ENCODE results near the gene TMEM132D. TPM values are rescaled to one million over a fixed set of nuclear protein-coding genes. Genes with fewer than 3 reads are reported as not detected.

The TMEM132D gene
- total RNA-seq, 4 donors from 2014 or later: not detected

DNA sequence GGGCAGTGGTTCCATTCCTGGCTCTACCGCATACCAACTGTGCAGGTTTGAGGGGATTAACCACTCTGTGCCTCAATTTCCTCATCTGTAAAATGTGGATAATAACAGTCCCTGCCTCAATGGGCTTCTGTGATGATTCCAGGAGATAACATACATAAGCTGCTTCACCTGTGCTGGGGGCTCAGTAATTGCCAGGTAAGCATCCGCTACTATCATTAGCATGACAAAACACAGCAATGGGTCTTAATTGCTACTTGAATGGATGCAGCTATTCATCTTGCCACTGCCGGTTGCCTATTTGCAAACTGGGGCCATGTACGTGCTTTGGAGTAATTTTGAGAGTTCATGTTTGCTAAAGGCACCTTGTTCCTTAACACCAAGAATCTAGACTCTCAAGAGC, 132.6 kb downstream of the TMEM132D start:
- TF ChIP-seq, protein P1, sequence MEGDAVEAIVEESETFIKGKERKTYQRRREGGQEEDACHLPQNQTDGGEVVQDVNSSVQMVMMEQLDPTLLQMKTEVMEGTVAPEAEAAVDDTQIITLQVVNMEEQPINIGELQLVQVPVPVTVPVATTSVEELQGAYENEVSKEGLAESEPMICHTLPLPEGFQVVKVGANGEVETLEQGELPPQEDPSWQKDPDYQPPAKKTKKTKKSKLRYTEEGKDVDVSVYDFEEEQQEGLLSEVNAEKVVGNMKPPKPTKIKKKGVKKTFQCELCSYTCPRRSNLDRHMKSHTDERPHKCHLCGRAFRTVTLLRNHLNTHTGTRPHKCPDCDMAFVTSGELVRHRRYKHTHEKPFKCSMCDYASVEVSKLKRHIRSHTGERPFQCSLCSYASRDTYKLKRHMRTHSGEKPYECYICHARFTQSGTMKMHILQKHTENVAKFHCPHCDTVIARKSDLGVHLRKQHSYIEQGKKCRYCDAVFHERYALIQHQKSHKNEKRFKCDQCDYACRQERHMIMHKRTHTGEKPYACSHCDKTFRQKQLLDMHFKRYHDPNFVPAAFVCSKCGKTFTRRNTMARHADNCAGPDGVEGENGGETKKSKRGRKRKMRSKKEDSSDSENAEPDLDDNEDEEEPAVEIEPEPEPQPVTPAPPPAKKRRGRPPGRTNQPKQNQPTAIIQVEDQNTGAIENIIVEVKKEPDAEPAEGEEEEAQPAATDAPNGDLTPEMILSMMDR (IDR thresholded peaks at IDR 0.05; ENCODE audit: low read depth): no peak

DNA sequence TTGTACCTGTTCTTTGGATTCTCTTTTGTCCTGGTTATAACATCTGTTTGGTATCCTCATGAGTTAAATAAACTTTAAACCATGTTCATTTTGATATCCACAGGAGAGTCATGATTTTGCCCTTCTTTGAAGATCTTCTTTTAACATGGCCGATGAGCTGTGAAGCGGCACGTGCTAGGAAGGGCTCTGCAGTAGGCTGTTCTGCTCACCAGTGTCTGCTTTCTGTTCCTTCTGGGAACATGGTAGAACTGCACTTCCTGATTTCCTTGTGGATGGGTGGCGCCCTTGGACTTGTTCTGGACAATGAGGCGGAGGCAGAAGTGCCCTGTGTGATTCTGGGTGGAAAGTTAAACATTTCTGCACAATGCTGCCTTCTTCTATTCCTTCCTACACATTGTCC, 138.1 kb downstream of the TMEM132D start:
- TF ChIP-seq, protein P1 (IDR thresholded peaks at IDR 0.05; ENCODE audit: low read depth): no peak

DNA sequence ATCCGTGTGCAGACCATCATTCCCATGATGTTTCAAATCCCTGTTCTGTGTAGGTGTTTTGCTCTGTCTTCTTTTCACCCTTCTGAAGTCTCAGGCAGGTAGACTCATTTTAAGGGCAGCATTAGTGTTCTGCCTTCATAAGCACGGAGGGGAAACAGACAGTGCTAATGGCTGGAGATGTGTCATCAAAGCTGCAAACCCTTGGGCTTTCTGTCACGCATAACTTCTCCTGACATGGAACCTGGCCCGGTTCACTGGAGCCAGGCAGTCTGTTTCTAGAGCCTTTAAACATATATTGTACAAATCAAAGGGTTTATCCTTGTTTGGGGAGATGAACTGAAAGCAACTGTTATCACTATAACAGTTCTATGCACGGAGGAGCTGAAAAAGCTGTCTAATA, 141.4 kb downstream of the TMEM132D start:
- TF ChIP-seq, protein P1 (IDR thresholded peaks at IDR 0.05; ENCODE audit: low read depth): no peak

DNA sequence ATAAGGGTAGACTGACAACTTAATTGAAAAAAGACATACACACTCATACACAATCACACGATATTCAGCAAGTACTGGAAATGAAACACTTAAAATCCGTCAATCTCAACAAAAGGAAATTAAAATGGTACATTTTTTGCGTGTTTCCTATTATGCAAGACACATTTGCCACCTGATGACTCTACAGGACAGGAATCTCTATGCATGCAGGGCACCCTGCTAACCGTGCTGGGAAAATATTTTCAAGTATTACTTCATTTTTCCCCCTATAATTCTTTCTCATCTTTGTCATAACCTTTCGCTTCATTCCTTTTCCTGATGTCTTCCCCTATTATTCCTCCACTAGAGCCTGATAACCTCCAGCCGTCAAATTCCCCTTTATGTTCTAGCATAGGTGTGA, 150.2 kb downstream of the TMEM132D start:
- TF ChIP-seq, protein P1 (IDR thresholded peaks at IDR 0.05; ENCODE audit: low read depth): no peak

DNA sequence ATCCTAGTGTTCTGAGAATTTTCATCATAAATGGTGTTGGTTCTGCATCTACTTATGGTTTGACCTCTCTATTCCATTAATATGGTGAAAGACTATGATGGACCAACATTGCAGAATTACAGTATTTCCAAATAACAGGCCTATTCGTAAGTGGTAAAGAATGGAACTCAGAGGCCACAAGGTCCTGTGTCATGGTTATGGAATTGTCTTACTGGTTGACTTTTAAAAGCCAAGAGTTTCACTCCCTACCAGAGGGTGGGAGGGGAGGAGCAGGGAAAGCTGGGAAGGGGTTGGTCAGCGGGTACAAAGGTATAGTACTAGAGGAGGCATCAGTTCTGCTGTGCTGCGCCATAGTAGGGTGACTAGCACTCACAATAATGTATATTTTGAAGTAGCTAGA, 153.4 kb downstream of the TMEM132D start:
- TF ChIP-seq, protein P1 (IDR thresholded peaks at IDR 0.05; ENCODE audit: low read depth): no peak

DNA sequence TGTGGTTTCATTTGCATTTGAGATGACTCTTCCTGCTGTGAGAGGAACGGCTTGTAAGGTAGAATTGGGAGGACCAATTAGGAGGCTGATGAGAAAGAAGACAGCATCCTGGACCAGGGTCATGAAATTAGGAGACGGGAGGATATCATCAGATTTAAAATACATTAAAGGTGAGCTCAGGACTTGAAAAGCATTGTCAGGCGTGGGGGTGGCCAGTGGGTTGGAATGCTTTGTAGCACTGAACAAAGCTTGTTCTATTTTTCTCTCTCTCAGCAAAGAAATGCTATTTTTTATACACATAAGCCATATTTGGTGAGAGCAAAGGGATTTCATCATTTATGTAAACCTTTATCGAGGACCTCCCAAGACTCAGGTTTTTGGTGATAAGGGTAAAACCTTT, 157.5 kb downstream of the TMEM132D start:
- TF ChIP-seq, protein P1 (IDR thresholded peaks at IDR 0.05; ENCODE audit: low read depth): no peak

DNA sequence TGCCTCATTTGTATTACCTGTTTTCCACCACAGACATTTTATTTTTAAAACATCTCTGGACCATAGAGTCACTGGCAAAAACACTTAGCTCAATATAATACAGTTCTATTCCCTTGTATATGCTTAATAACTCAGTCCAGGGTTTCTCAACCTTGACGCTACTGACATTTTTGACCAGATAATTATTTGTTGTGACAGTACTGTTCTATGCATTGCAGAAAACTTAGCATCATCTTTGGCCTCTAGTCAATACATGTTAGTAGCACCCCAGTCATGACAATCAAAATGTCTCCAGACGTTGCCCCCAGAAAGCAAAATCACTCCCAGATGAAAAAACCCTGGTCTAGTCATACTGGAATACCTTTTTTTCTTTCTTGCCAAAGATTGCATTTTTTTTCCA, 174.7 kb downstream of the TMEM132D start:
- TF ChIP-seq, protein P1 (IDR thresholded peaks at IDR 0.05; ENCODE audit: low read depth): no peak
